Fibroblast of the aortic adventitia (primary cell): ENCODE results near the gene NKX2-4. TPM values are rescaled to one million over a fixed set of nuclear protein-coding genes. Genes with fewer than 3 reads are reported as not detected.
A peak's percentile ranks its signal among the peaks of the same experiment; 100 is the strongest.

Source experiments
- DNase-seq: peaks from one replicate; pipeline ENCODE4 v3.0.0-alpha.2; 2010; ENCODE audit warnings: low read depth
- H3K4me3 ChIP-seq: 2 replicates; pipeline ENCODE4 v1.5.1; 2011; ENCODE audit warnings: low read depth, mild to moderate bottlenecking, control low read depth, low read length, moderate library complexity
- CTCF ChIP-seq: IDR thresholded peaks from 2 replicates; pipeline ENCODE4 v1.5.1; 2011; ENCODE audit warnings: mild to moderate bottlenecking, low read length, control low read depth, inconsistent platforms; ENCODE audit not compliant: insufficient read depth
- total RNA-seq: library from RNA; depleted of rRNA; stranded (reverse); fragments of >200 nt; gene quantifications from 2 replicates; pipeline ENCODE4 v1.2.3, GENCODE V29; 2012; ENCODE audit warnings: low replicate concordance

NKX2-4 gene
- total RNA-seq, 1 donor = not detected

DNA sequence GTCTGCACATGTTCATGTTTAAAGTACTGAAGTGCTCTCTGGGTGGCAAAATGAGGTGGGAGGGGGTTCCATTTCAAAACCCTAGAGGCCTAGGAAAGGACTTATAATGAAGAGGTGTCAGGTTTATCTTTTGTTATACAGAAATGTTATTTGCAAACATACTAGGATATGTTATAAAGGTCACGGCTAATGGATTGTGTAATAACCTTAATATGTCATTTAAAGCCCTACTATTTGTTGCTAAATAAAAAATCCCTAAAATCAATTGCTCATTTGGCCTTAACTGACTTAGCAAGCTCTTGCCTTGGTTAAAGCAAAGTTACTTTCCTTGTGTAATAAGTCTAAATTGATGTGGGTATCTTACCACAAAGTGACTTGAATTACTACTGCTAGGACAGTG is 8.8 kb downstream of the NKX2-4 start:
- TF ChIP-seq CTCF = no peak
- DNase-seq = no peak
- H3K4me3 ChIP-seq = no peak overlapping the region

GRCh38 chr20:21387528-21387927 is 9.8 kb downstream of the NKX2-4 start:
- no peak for DNase-seq
- TF ChIP-seq CTCF = no peak
- H3K4me3 ChIP-seq = no peak overlapping the region

DNA sequence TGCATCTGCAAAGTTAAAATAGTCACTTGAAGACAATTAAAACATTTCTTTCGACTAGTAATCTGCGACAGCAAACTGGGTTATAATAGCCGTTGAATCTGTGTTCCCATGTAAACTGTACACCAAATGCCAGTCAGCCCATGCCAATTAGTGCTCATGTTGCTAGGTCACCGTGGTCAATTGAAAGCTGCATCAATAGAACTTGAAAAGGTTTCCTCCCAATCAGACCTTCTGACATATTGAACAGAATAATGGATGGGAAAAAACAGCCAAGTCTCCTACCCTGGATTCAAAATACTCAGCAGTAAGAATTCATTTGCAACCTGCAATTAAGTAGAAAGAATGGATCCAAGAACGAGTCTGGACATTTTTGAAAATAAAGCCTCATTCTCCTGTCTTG is 11.2 kb downstream of the NKX2-4 start:
- TF ChIP-seq CTCF = no peak
- DNase-seq = no peak
- no peak overlapping the region for H3K4me3 ChIP-seq

DNA sequence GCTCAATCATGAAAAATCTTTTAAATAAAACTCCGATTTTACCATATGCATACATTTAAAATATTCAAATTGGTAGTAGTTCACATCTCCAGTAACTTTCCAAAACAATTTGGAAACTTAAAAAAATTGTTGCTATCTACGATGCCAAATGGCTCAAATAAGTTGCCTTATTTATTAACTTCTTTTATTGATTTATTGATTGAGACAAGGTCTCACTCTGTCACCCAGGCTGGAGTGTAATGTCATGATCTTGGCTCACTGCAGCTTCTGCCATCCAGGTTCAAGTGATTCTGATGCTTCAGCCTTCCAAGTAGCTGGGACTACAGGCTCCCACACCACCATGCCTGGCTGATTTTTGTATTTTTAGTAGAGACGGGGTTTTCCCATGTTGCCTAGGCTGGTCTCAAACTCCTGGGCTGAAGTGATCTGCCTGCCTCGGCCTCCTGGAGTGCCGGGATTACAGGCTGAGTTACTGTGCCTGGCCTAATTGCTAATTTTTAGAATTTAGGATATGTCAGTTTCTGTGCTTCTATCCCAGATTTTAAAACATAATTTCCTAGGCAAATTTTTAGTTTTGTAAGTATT is 12.9 kb downstream of the NKX2-4 start:
- no peak for TF ChIP-seq CTCF
- no peak overlapping the region for H3K4me3 ChIP-seq
- no peak for DNase-seq

- TF ChIP-seq CTCF = no peak
- DNase-seq = no peak
- no peak overlapping the region for H3K4me3 ChIP-seq
Observed at GRCh38 chr20:21381619-21382018, 15.7 kb downstream of the NKX2-4 start.

DNA sequence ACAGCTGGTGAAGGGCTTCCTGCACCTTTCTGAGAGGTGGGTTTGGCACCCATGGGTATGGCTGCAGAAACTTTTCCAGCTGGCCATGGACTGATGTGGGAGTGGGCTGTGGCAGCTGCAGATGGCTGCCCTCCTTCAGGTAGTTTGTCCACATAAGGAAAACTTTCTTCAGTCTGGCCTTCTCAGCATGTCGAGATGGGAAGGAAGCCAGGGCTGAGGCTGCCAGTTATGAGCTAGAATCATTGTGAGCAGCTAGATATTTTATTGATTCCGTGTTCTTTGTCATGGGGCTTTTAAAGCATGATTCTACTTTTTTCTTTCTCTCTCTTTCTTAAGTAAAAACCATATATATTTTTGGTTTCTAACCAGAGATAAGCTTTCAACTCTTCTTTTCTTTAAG is 16.6 kb downstream of the NKX2-4 start:
- peak; percentile 48 for DNase-seq
- H3K4me3 ChIP-seq = no peak overlapping the region
- no peak for TF ChIP-seq CTCF

- no peak for DNase-seq
- H3K4me3 ChIP-seq = no peak overlapping the region
- no peak for TF ChIP-seq CTCF
Observed at GRCh38 chr20:21378259-21378658, 19.1 kb downstream of the NKX2-4 start.
